Erythroblast (primary cell): ENCODE measurements around the gene KIDINS220.

Experiments used
- DNase-seq, 2 experiments: peaks; one replicate each; lab custom pipeline; 2025; lab: John Stamatoyannopoulos, UW
- GATA1 ChIP-seq: IDR thresholded peaks from 2 replicates; pipeline ENCODE4 v1.6.1; 2011; ENCODE audit warnings: low read depth, mild to moderate bottlenecking, control low read depth, low read length, moderate library complexity
- POLR2A ChIP-seq: IDR thresholded peaks from 2 replicates; pipeline ENCODE4 v1.6.1; 2011; ENCODE audit warnings: mild to moderate bottlenecking, low read length

KIDINS220 gene

GRCh38 chr2:8681786-8682692 is 155.4 kb downstream of the KIDINS220 start, which contains the start of gene ID2:
TSS of gene ID2 (plus strand) at chr2:8682056. CDS start at chr2:8682166, 110 bp downstream.
- TF ChIP-seq POLR2A, result peak; percentile 100
- no peak for TF ChIP-seq GATA1
- peak; percentile 99 to 100 for DNase-seq

DNA sequence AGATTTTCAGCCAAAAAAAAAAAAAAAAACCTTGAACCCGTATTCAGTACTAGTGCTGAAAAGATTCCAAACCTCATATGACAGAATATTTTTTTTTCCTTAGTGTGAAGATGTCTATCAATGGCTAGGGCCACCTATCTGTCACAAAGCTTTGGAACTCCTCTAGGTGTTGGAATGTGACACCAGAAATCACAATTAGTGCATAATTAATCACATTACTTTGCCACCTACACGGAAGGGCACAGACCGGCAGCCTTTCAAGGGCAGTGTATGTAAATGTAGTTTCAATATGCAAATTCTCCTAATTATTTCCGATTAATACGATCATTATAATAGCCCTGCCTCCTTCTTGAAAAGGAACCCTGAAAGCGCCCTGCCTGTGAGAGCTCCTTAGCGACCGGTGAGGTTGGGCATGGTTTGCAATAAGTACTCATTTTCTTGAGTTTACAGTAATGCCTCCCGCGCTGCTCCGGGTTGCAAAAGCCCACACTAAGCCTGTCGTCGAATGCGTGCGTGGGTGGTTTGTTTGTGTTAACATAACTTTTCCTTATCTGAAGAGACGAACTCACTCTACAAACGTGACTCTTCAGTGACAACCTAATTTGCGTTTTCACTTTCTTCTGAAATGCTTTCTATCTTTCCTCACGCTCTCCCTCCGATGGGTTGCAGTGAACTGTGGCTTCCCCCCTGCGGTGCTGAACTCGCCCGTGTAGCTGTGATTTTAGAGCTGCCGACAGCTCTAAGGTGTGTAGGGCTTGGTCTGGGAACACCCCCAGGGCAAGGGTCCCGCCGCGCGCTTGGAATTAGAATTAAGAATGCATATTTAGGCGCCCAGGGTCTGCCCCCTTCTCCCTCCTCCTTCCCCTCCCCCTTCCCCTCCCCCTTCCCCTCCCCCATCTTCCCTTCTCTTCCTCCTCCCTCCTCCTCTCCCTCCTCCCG is 156.3 kb downstream of the KIDINS220 start:
- TF ChIP-seq POLR2A (peak; percentile 73), GATA1 (no peak)
- peak; percentile 82 to 87 for DNase-seq

- no peak for TF ChIP-seq GATA1
- no peak for TF ChIP-seq POLR2A
These were observed 157.3 kb downstream of the KIDINS220 start for GRCh38 chr2:8679827-8680731.

GRCh38 chr2:8679567-8679826 is 157.9 kb downstream of the KIDINS220 start:
- DNase-seq, result no peak
- TF ChIP-seq GATA1 (no peak), POLR2A (no peak)

More at GRCh38 chr2:8679827-8680731, 157.3 kb downstream of the KIDINS220 start:
- DNase-seq, result peak; percentile 44 to 58
